Right renal cortex interstitium (tissue), 3 donors: Measurements from ENCODE around the gene BCAS1. TPM values are rescaled to one million over a fixed set of nuclear protein-coding genes. Genes with fewer than 3 reads are reported as not detected.
"Not testable (repeated sequence)": the region's sequence is repeated elsewhere in the genome, so short reads cannot be mapped to it uniquely, and the experiment has no call there.

Source experiments
- DNase-seq, 3 donors: peaks; one replicate each; pipeline ENCODE4 v3.0.0-alpha.2; 2013; ENCODE audit warnings: low read depth in 3 of 3, low spot score in 2 of 3
- polyA plus RNA-seq, 3 donors: library from polyadenylated mRNA; unstranded; fragments of 120-200 nt; gene quantifications; one replicate each; pipeline ENCODE4 v1.2.1, GENCODE V29; 2013; ENCODE audit not compliant: insufficient read length in 3 of 3

The BCAS1 gene
- polyA plus RNA-seq, 3 donors = 2.1 to 3.3 (median 3.3) TPM

DNA sequence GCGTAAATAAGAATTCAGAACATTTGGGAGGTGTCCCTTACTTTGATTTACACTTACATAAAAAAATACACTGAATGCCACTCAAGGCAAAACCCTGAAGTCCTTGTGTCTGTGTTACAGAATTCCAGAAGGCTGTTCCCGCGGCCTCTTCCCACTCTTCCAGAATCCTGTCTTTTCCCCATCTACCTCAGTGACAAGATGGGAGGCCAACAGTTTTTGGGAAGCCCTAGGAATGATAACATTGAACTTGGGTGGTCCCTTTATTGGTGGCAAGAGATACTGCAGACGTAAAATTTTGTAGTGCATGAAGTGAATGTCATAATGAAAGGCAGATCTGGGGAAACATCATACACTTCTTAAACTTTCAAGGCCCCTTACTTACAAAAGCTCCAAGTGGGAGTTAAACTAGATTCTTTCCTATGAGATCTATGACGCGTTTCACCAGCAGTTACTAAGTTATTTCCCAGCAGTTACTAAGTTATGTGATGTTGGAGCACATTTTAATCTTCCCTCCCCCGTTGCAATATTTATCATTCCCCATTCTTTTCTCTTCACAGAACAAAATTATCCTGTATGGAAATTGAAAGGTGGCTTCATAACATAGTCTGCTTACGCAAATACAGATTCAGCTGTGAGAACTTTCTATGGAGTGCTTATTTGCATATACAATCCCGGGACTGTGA is 79.5 kb downstream of the BCAS1 start:
- no peak for DNase-seq

DNA sequence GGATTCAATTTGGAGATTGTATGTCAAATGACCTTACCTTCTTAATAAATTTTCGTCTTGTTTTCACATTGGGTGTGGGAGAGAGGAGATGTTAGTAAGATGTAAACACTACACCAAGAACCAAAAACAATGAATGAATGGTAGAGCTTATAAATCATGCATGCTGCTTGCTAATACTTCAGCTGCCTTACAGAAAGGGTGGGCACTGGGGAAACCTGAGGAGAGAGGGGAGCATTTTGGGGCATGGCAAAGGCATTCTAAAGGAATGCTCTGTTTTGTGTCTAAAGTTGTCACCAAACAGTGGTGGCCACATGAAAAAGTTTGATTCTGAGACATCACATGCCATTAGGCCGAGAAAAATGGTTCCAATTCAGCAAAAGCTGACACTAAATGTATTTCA is 80.4 kb downstream of the BCAS1 start:
- no peak for DNase-seq

- DNase-seq = no peak
These were observed 81.0 kb downstream of the BCAS1 start for GRCh38 chr20:53989401-53989800.

GRCh38 chr20:53986037-53986650 is 84.2 kb downstream of the BCAS1 start:
- DNase-seq = no peak

GRCh38 chr20:53985150-53985518 is 85.3 kb downstream of the BCAS1 start:
- no peak for DNase-seq

DNA sequence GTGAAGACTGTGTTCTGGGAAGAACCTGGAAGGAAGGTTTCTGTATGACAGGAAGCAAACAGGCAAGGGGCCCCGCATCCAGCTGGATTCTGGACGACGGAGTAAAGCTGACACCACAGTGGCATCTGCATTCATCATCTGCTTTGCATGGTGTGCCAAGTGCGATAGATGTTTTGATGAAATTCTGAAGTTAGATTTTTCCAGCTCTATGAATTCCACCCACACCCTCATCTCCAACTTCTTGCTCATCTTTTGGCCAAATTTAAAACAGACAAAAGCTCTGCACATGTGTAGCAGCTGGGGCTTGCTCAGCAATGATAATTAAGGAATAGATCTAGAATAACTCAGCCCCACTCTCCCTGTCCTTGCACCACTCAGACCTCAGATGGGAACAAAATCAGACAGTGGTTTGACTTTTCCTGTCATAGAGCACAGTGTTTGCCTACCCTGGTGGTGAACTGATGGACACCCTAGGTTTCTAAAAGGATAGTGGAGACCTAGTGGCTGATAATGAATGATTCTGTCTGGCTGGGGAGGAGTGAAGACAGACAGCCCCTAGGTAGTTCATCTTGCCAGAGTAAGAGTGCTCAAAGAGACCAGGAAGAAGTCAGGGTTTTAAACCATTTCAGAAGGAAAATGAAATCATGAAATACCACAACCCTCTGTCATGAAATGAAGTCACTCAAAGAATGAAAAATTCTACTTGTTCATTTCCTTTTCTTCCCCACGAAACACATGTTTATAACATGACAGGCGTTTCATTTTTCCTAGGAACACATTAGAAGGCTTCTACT is 85.8 kb downstream of the BCAS1 start:
- DNase-seq = no peak

GRCh38 chr20:53983401-53983800 is 87.0 kb downstream of the BCAS1 start:
- DNase-seq = no peak

DNA sequence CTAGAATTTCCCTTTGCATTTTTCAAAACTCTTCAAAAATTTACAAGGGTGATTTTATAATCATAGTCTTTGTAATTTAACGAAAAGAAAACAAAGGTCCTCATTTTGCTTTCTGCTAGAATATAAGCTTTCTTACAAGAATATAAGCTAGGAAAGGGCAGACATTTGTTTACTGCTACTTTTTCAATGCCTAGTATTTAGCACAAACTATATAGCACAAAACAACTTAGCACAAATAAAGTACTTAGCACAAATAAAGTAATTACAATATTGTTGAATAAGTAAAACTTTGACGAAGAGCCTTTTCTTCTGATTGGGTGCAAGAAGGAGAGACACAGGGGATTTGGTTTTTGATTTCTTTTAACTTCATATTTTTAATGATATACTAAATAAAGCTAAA is 87.8 kb downstream of the BCAS1 start:
- DNase-seq = no peak

GRCh38 chr20:53981752-53982437 is 88.5 kb downstream of the BCAS1 start:
- no peak for DNase-seq

GRCh38 chr20:53981130-53981529 is 89.3 kb downstream of the BCAS1 start:
- DNase-seq = no peak

DNA sequence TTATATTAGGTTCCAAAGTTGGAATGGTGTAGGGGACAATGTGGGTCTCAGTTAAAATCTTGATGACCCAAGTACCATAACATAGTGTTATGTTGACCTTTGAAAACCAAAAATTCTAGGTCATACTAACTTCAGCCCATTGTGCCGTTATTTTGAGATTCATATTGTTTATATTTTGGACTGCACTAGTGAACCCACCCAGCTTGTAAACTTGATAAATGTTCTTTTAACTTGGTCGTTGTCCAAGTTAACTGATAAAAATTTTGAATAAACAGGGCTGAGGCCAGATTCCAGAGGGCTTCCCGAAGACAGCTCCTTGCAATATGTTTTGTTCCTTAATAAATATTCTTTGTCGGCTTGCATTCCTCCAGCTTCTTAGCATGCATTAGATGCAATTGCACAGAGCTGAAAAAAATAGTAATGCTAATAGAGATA is 90.3 kb downstream of the BCAS1 start:
- no peak for DNase-seq

GRCh38 chr20:53978497-53978896 is 91.9 kb downstream of the BCAS1 start:
- no peak for DNase-seq

DNA sequence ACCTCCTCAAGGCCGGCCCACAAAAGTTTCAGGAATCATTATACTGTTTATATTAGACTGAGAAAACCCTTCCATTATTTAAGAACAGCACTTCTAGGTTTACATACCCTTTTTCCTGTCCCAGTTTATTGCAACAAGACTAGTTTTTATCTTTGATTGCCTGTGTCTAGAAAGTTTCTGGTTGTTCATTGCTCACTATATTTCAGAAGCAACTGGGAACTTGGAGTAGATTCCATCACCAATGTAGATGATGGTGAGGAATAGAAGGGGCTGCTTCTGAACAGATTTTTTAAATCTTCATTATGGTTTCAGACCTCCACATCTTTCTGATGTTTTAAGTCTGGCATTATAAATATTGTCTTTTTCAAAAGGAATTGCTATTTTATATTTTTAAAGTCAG is 93.0 kb downstream of the BCAS1 start:
- DNase-seq = no peak

- no peak for DNase-seq
These were observed 94.6 kb downstream of the BCAS1 start for GRCh38 chr20:53975761-53976160.

DNA sequence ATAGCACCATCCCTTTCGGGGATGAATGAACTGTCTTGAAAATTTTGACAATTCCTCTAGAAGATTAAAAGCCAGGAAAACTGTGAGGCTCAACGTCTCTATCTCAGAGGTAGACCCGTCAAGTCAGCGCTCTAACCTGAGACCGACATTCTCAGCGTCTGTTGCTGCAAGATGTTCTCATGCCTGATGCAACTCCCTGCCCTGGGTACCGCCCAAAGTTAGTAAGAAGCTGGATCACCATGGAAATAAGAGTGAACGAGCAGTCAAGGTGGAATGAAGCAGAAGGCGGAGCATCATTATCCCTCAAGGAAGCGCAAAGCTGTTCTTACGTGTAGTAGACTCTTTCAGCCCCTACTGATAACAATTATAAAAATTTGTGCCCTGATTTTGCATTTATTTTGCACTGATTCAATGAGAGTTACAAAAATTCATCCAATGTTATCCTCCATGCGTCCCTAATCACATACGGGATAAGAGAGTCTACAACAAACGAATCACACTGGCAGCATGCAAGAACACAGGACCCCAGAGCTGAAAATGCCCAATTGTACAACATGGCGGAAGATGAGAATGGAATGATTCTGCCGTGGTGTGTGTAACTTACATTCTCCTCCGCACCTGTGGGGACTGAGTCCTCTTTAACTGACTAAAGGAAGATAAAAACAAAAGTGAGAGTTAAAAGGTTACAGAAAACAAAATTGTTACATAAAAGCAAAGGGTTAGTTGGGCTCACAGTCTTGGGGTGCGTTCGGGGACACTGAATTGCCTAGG is 95.4 kb downstream of the BCAS1 start:
- DNase-seq = no peak

GRCh38 chr20:53973882-53974281 is 96.5 kb downstream of the BCAS1 start:
- DNase-seq = not testable (repeated sequence)

DNA sequence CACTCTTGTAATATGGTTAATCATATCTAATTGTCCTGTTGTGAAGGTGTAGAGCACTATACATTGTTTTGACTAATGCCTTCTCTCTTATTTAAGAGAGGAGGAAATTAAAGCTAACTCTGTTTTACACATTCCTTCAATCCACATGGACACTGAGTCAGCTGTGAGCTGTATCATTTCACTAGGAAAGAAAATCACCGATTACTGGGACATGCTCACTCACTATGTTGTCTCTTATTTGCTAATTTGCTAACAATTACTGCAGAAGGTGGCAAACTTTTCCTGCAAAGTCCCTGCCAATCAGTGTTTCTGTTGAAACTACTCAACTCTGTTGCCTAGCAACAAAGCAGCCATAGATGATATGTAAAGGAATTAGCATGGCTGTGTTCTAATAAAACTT is 98.2 kb downstream of the BCAS1 start:
- DNase-seq = no peak

GRCh38 chr20:53971096-53971683 is 99.2 kb downstream of the BCAS1 start:
- DNase-seq = no peak

- DNase-seq = no peak
These were observed 100.2 kb downstream of the BCAS1 start for GRCh38 chr20:53970232-53970631.

- no peak for DNase-seq
These were observed 102.9 kb downstream of the BCAS1 start for GRCh38 chr20:53967527-53967926.
